SU-DHL-6 (cell line): ENCODE results near the gene ZXDA.

Source experiments
- H2AFZ ChIP-seq: fragments of 200-600 bp; sonication (generic); 2 replicates; pipeline ENCODE4 v1.6.1; 2014; ENCODE audit warnings: low read depth, mild to moderate bottlenecking, moderate library complexity, mixed read lengths, antibody characterized with exemption, low read length; ENCODE audit not compliant: severe bottlenecking
- H3F3A ChIP-seq: fragments of 200-600 bp; shearing (Covaris generic); 2 replicates; pipeline ENCODE4 v1.6.0; 2016; ENCODE audit warnings: antibody characterized with exemption, mild to moderate bottlenecking; ENCODE audit not compliant: insufficient read depth
- H3K27ac ChIP-seq: fragments of 200-600 bp; sonication (generic); 2 replicates; pipeline ENCODE4 v1.5.1; 2016; ENCODE audit warnings: low read depth, mild to moderate bottlenecking, low read length, moderate library complexity, mixed read lengths
- H3K27me3 ChIP-seq: fragments of 200-600 bp; sonication (generic), shearing (Covaris generic); 2 replicates; pipeline ENCODE4 v1.6.0; 2014; ENCODE audit warnings: mild to moderate bottlenecking, low read length
- H3K36me3 ChIP-seq: fragments of 200-600 bp; sonication (generic); 2 replicates; pipeline ENCODE4 v1.6.1; 2014; ENCODE audit warnings: mild to moderate bottlenecking, low read length, mixed read lengths
- H3K4me2 ChIP-seq: fragments of 300-600, 200-600 bp; shearing (Covaris generic), sonication (generic); 2 replicates; pipeline ENCODE4 v1.6.0; 2014; ENCODE audit warnings: low read length, low read depth, mild to moderate bottlenecking; ENCODE audit not compliant: poor library complexity, severe bottlenecking
- H3K4me3 ChIP-seq: fragments of 200-600 bp; sonication (generic); 2 replicates; pipeline ENCODE4 v1.5.1; 2014; ENCODE audit warnings: antibody characterized with exemption, low read length, mild to moderate bottlenecking, mixed read lengths; ENCODE audit not compliant: insufficient read depth, poor library complexity, severe bottlenecking
- H3K79me2 ChIP-seq: fragments of 200-600 bp; sonication (generic); 2 replicates; pipeline ENCODE4 v1.6.1; 2014; ENCODE audit warnings: mild to moderate bottlenecking, low read length, moderate library complexity; ENCODE audit not compliant: insufficient read depth
- H3K9ac ChIP-seq: fragments of 200-600 bp; sonication (generic); 2 replicates; pipeline ENCODE4 v1.7.0; 2014; ENCODE audit warnings: mild to moderate bottlenecking, low read length
- H3K9me2 ChIP-seq: fragments of 200-600 bp; sonication (generic); replicated peaks from 2 replicates; pipeline ENCODE4 v1.6.1; 2014; ENCODE audit warnings: low read length; ENCODE audit not compliant: insufficient read depth
- H3K9me3 ChIP-seq: fragments of 200-600 bp; sonication (generic); 2 replicates; pipeline ENCODE4 v1.6.1; 2014; ENCODE audit warnings: low read length, mixed read lengths; ENCODE audit not compliant: insufficient read depth
- H4K20me1 ChIP-seq: fragments of 200-600 bp; sonication (generic); 2 replicates; pipeline ENCODE4 v1.6.1; 2014; ENCODE audit warnings: low read depth, mild to moderate bottlenecking, antibody characterized with exemption, low read length, moderate library complexity, mixed read lengths
- CTCF ChIP-seq: fragments of 200-600 bp; sonication (generic); IDR thresholded peaks from one replicate; pipeline ENCODE4 v1.5.1; 2017; ENCODE audit warnings: antibody characterized with exemption, mild to moderate bottlenecking, low read length, moderate library complexity; ENCODE audit not compliant: insufficient read depth, poor library complexity, severe bottlenecking
- EZH2phosphoT487 ChIP-seq: fragments of 200-600 bp; sonication (generic), shearing (Covaris generic); conservative IDR thresholded peaks from 2 replicates; pipeline ENCODE4 v1.6.1; 2018; ENCODE audit warnings: mild to moderate bottlenecking, antibody characterized with exemption, low read length, moderate library complexity, mixed read lengths

The ZXDA gene

DNA sequence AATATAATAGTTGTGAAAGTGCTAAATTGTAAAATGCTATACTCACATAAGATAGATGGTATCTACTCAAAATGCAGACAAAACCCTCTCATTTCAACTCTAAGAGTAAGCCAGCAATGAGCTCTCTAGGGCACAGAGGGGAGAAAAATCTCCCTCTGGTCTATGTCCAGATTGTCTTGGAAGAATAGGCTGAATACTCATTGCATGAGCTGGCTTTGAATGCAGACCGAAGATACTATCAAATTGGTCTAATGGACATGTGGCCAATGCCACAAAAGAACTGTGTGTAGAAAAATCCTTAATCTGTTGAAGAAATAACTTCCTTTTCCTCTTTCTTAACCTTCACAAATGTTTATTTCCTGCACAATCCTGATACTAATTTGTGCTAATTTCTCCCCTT, 3.5 kb downstream of the ZXDA start:
- H3K36me3 ChIP-seq = no peaks in the 10 kb centered on the region
- peak overlapping the region; percentile 65 for H3K4me2 ChIP-seq
- no peak overlapping the region for H2AFZ ChIP-seq
- H4K20me1 ChIP-seq = no peaks in the 10 kb centered on the region
- no peak for TF ChIP-seq EZH2phosphoT487
- TF ChIP-seq CTCF = no peak
- H3K27ac ChIP-seq = 0 out of 2 replicates have a peak overlapping the region, but pooled peaks have one; percentile 23
- no peaks in the 10 kb centered on the region for H3K9me3 ChIP-seq
- peaks cover 13% of the 10 kb centered on the region; the same call in 1 of the 2 replicates for H3K79me2 ChIP-seq
- H3K4me3 ChIP-seq = peak overlapping the region; percentile 34
- H3K27me3 ChIP-seq = no peaks in the 10 kb centered on the region
- H3K9ac ChIP-seq = peak overlapping the region; percentile 22; the same call in 1 of the 2 replicates
- H3F3A ChIP-seq = no peaks in the 10 kb centered on the region
- no peaks in the 10 kb centered on the region for H3K9me2 ChIP-seq

DNA sequence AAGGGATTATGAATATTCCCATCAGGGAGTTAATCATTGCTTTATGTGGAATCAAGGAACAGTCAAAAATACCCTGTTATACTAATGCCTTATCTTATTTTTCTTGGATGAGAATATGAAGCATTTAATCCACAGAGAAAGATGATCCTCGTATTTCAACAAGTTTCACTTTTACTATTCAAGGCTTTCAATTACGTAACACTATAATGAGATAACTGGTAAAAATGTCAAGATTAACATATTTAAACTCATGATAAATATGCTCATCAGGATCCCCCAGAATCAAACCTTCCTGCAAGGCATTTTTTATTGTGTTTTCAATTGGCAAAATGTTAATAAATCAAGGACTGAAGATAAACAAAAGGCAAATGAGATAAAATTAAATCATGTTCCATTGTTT, 5.1 kb downstream of the ZXDA start:
- Histone ChIP-seq H3K9me2 (no peaks in the 10 kb centered on the region), H2AFZ (no peak overlapping the region), H3K9me3 (no peaks in the 10 kb centered on the region), H3K27me3 (no peaks in the 10 kb centered on the region), H3K4me2 (peak overlapping the region; percentile 65), H3K9ac (peak overlapping the region; percentile 26), H3F3A (no peaks in the 10 kb centered on the region), H3K4me3 (peak overlapping the region; percentile 29), H3K79me2 (peaks cover 13% of the 10 kb centered on the region; the same call in 1 of the 2 replicates), H3K36me3 (no peaks in the 10 kb centered on the region), H4K20me1 (no peaks in the 10 kb centered on the region), H3K27ac (no peak overlapping the region)
- TF ChIP-seq EZH2phosphoT487 (no peak), CTCF (no peak)

- no peak for TF ChIP-seq CTCF
- TF ChIP-seq EZH2phosphoT487 = no peak
- Histone ChIP-seq H3K4me3 (no peak overlapping the region), H3K79me2 (peaks cover 13% of the 10 kb centered on the region; the same call in 1 of the 2 replicates), H2AFZ (no peak overlapping the region), H4K20me1 (no peaks in the 10 kb centered on the region), H3K9me3 (no peaks in the 10 kb centered on the region), H3K4me2 (no peak overlapping the region), H3F3A (no peaks in the 10 kb centered on the region), H3K27me3 (no peaks in the 10 kb centered on the region), H3K36me3 (no peaks in the 10 kb centered on the region), H3K9me2 (no peaks in the 10 kb centered on the region), H3K9ac (no peak overlapping the region), H3K27ac (no peak overlapping the region)
Observed at GRCh38 chrX:57904176-57904880, 5.9 kb downstream of the ZXDA start.
